Naive B cell (primary cell): ENCODE measurements around the gene STK39. TPM values are rescaled to one million over a fixed set of nuclear protein-coding genes. Genes with fewer than 3 reads are reported as not detected.
A peak's percentile ranks its signal among the peaks of the same experiment; 100 is the strongest.

Source experiments
- ATAC-seq, 2 donors: fragments of 150-1000 bp; cut with Tn5 transposase; 2 replicates each; pipeline ENCODE4 v1.10.0; 2021; ENCODE audit warnings: low read depth in 2 of 2, mild to moderate bottlenecking in 2 of 2, moderate library complexity in 2 of 2
- DNase-seq: peaks from one replicate; pipeline ENCODE4 v3.0.0; 2022
- H3K27ac Mint-ChIP-seq, 6 donors: one replicate each; pipeline ENCODE4 v1.8.0; 2020 to 2022; ENCODE audit warnings: mild to moderate bottlenecking in 6 of 6, mixed read lengths in 6 of 6, moderate library complexity in 5 of 6, inconsistent platforms in 2 of 6
- H3K27me3 Mint-ChIP-seq, 3 donors: one replicate each; pipeline ENCODE4 v1.8.0; 2021 to 2022; ENCODE audit warnings: mixed read lengths in 3 of 3, mild to moderate bottlenecking in 1 of 3
- H3K36me3 Mint-ChIP-seq, 2 donors: one replicate each; pipeline ENCODE4 v1.8.0; 2020 to 2022; ENCODE audit warnings: mixed read lengths in 2 of 2, inconsistent platforms in 1 of 2, mild to moderate bottlenecking in 1 of 2
- H3K4me1 Mint-ChIP-seq, 3 donors: one replicate each; pipeline ENCODE4 v1.8.0; 2020 to 2022; ENCODE audit warnings: mixed read lengths in 3 of 3, inconsistent platforms in 1 of 3, mild to moderate bottlenecking in 1 of 3, moderate library complexity in 1 of 3
- H3K4me3 Mint-ChIP-seq, 8 donors: one replicate each; pipeline ENCODE4 v1.8.0; 2020 to 2022; ENCODE audit warnings: mild to moderate bottlenecking in 8 of 8, mixed read lengths in 8 of 8, moderate library complexity in 8 of 8, inconsistent platforms in 2 of 8
- H3K9me3 Mint-ChIP-seq, 7 donors: one replicate each; pipeline ENCODE4 v1.8.0; 2020 to 2022; ENCODE audit warnings: mixed read lengths in 7 of 7, mild to moderate bottlenecking in 5 of 7, inconsistent platforms in 2 of 7, moderate library complexity in 1 of 7
- polyA plus RNA-seq, 6 donors: library from polyadenylated mRNA; unstranded; fragments of 300-500 nt; fragmentation: Illumina TruSeq; gene quantifications; one replicate each; pipeline ENCODE4 v1.2.3, GENCODE V29; 2021; ENCODE audit warnings: low read depth in 6 of 6

STK39 gene
- polyA plus RNA-seq, 6 donors from 2014 or later = 1.3 to 2.9 (median 1.5) TPM

DNA sequence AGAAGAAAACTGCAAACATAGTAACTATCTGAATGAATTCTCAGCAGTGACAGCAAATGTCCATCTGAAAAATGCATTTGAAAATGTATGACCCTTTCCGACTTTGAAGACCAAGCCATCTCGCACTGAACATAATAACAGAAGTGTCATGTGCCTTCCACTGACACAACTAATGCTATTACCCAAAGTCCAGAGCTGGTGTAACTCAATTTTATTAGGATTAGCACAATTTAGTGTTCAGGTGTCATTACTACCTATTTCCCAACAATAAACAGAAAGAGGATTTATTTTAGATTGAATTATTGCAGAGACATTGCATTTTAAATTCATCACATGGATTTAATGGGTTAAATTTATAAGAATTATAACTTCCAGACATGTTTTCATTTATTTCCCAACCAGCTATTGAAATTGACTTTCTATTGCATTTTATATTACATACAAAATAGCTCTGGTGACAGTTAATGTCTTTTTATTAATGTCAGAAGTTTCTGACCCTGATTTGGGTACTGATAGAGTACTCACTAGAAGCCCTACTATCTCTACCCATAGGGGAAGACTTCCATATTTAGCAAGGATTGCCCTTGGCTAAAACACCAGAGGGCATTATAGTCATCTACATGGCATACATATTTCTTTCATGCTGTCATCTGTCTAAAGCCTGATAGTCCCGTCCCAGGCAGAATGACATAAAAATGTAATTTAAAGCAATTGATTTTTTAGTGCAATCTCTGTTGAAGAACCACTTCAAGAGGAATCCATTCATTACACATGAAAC is 7.0 kb upstream of the STK39 start:
- no peaks in the 10 kb centered on the region for H3K4me1 Mint-ChIP-seq
- DNase-seq = no peak
- no peak for ATAC-seq
- no peaks in the 10 kb centered on the region for H3K27me3 Mint-ChIP-seq
- no peak overlapping the region for H3K27ac Mint-ChIP-seq
- H3K36me3 Mint-ChIP-seq = peaks cover 0 to 9% of the 10 kb centered on the region in 2 donors
- peaks cover 0 to 12% (median 9%) of the 10 kb centered on the region in 7 donors for H3K9me3 Mint-ChIP-seq
- no peak overlapping the region for H3K4me3 Mint-ChIP-seq

GRCh38 chr2:168253379-168253778 is 6.0 kb upstream of the STK39 start:
- H3K4me3 Mint-ChIP-seq = no peak overlapping the region
- peaks cover 0 to 2% (median 0%) of the 10 kb centered on the region in 7 donors for H3K9me3 Mint-ChIP-seq
- peaks cover 0 to 2% (median 0%) of the 10 kb centered on the region in 3 donors for H3K4me1 Mint-ChIP-seq
- no peak for ATAC-seq
- H3K27me3 Mint-ChIP-seq = no peaks in the 10 kb centered on the region
- DNase-seq = no peak
- no peak overlapping the region for H3K27ac Mint-ChIP-seq
- peaks cover 0 to 1% of the 10 kb centered on the region in 2 donors for H3K36me3 Mint-ChIP-seq

DNA sequence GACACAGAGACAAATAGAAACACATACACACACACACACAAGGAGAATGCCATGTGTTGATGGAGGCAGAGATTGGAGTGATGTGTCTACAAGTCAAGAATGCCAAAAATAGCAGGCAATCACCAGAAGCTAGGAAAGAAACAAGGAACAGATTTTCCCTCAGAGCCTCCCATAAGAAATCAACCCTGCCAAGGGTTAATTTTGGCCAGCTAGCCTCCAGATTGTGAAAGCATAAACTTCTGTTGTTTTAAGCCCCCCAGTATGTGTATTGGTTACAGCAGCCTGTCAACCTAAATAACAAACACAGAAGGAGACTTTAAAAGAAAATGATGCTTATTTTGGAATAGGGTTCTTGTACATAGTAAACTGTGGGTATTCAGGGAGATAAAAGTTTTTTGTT is 5.6 kb upstream of the STK39 start:
- no peak overlapping the region for H3K4me3 Mint-ChIP-seq
- no peak for ATAC-seq
- H3K27ac Mint-ChIP-seq = no peak overlapping the region

DNA sequence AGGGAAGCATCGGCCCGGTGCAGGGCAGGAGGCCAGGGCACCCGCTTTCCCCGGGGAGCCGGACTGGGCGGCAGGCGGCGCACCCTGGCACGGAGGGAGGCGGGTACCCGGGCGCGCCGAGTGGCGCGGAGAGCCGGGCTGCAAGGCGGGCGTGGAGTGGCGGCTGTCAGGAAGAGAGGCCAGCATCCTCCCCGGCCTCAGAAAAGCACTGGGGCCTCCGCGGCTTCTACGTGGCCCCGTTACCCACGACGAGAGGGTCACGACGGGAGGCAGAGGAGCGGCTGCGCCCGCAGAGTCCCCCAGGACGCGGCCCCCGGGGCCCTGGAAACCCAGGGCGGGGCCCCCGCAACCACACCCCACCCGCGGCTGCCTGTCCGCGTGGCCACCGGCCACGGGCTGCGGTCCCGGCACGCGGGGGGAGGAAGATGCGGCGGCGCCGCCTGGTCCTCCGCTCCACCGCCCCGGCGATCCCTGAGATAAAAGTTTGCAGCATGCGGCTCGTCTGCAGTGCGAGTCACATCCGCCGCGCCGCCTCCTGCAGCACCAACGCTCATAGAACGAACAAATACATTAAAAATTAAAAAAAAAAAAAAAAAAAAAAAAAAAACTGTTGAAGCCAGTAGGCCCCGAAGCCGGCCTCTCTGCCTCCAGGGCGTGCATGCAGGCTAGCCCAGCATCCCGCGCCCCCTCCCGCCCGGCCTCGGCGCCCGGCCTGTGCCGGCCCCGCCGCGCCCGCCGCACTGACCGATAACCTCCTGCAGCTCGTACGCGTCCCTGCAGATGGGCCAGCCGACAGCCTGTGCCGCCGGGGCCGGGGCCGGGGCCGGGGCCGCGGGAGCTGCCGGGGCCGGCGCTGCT is 683 bp downstream of the STK39 start:
- peak overlapping the region; percentile 90 to 96 (median 94) for H3K4me3 Mint-ChIP-seq

More for the DNA sequence above, 5.6 kb upstream of the STK39 start:
- H3K4me1 Mint-ChIP-seq = peaks cover 0 to 6% (median 2%) of the 10 kb centered on the region in 3 donors
- no peak for DNase-seq
- H3K27me3 Mint-ChIP-seq = no peaks in the 10 kb centered on the region
- H3K36me3 Mint-ChIP-seq = no peaks in the 10 kb centered on the region
- no peaks in the 10 kb centered on the region for H3K9me3 Mint-ChIP-seq

GRCh38 chr2:168246072-168246482 is 1.3 kb downstream of the STK39 start:
- no peaks in the 10 kb centered on the region for H3K27me3 Mint-ChIP-seq
- peaks cover 15 to 17% (median 16%) of the 10 kb centered on the region in 3 donors for H3K4me1 Mint-ChIP-seq
- DNase-seq (no peak), ATAC-seq (no peak)
- peak overlapping the region; percentile 72 to 96 (median 91) for H3K27ac Mint-ChIP-seq
- no peaks in the 10 kb centered on the region for H3K36me3 Mint-ChIP-seq
- peak overlapping the region; percentile 90 to 94 (median 92) for H3K4me3 Mint-ChIP-seq
- no peaks in the 10 kb centered on the region for H3K9me3 Mint-ChIP-seq

More for the DNA sequence above, 683 bp downstream of the STK39 start:
- no peaks in the 10 kb centered on the region for H3K36me3 Mint-ChIP-seq
- peaks cover 15 to 17% (median 16%) of the 10 kb centered on the region in 3 donors for H3K4me1 Mint-ChIP-seq
- DNase-seq (peak; percentile 78), ATAC-seq (peak; percentile 70 to 71)
- H3K27me3 Mint-ChIP-seq = no peaks in the 10 kb centered on the region
- H3K9me3 Mint-ChIP-seq = no peaks in the 10 kb centered on the region
- peak overlapping the region; percentile 84 to 96 (median 93) for H3K27ac Mint-ChIP-seq

DNA sequence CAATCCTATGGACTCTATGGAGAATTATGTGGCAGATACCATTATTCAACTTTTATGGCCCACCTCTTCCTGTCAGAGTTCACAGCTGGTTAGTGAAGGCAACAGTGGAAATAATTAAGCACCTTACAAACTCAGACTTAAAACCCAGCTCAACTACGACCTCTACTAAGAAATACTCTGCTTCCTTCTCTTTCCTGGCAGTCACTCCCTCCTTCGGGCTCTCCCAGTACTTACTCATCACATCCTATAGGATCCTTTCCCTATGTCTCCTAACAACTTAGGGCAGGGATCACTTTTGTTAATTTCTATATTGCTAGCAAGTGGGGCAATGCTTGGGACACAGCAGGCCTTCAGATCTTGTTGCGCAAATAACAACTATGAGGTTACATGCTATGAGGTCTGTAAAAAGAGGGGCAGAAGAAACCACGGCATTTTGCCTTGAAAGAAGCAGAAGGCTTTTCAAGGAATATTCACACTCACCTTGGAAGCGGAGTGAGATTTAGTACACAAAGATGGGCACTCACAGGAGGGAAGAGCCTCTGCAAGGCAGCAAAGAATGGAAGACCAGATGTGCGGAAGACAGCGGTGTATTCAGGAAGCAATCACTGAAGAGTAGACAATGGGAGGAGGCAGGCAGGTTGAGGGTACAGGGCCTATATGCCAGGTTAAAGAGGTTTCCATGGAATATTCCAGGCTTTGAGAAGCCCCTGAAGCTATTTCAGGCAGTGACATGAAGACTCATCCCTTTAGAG is 2.1 kb downstream of the STK39 start:
- H3K36me3 Mint-ChIP-seq = no peaks in the 10 kb centered on the region
- H3K9me3 Mint-ChIP-seq = no peaks in the 10 kb centered on the region
- H3K4me1 Mint-ChIP-seq = peaks cover 15 to 17% (median 16%) of the 10 kb centered on the region in 3 donors
- peak overlapping the region in 7 of 8 donors; percentile 13 to 94 (median 69) for H3K4me3 Mint-ChIP-seq
- no peaks in the 10 kb centered on the region for H3K27me3 Mint-ChIP-seq
- DNase-seq = no peak
- ATAC-seq = no peak
- peak overlapping the region in 4 of 6 donors; percentile 10 to 65 (median 31) for H3K27ac Mint-ChIP-seq

- no peak for ATAC-seq
- Mint-ChIP-seq H3K27me3 (no peaks in the 10 kb centered on the region), H3K27ac (no peak overlapping the region), H3K9me3 (no peaks in the 10 kb centered on the region), H3K4me1 (peaks cover 15 to 17% (median 16%) of the 10 kb centered on the region in 3 donors), H3K36me3 (no peaks in the 10 kb centered on the region), H3K4me3 (peak overlapping the region in 1 of 8 donors; percentile 94)
- DNase-seq = no peak
Measured at GRCh38 chr2:168244318-168244717, 3.1 kb downstream of the STK39 start.

GRCh38 chr2:168243061-168243460 is 4.3 kb downstream of the STK39 start:
- peak overlapping the region in 1 of 8 donors; percentile 36 for H3K4me3 Mint-ChIP-seq
- H3K4me1 Mint-ChIP-seq = peaks cover 10 to 16% (median 15%) of the 10 kb centered on the region in 3 donors
- H3K27ac Mint-ChIP-seq = no peak overlapping the region
- H3K9me3 Mint-ChIP-seq = no peaks in the 10 kb centered on the region
- no peak for ATAC-seq
- H3K36me3 Mint-ChIP-seq = no peaks in the 10 kb centered on the region
- H3K27me3 Mint-ChIP-seq = no peaks in the 10 kb centered on the region
- no peak for DNase-seq

DNA sequence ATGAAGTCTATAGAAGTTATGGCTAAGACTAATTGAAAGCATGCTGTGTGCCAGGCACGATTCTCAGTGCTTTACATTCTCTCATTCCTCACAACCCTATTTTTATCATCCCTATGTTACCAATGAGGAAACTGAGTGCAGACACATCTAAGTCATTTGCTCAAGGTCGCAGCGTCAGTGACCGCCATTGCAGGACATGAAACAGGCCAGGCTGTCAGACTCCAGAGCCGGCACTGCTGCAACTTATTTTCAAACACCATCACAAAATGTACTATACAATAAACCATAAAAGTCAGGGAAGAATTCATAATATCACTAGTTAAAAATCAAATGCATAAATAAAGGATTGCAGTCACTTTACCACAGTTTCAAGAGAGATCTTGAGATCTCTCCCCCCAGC is 5.6 kb downstream of the STK39 start:
- no peaks in the 10 kb centered on the region for H3K27me3 Mint-ChIP-seq
- no peak overlapping the region for H3K27ac Mint-ChIP-seq
- H3K9me3 Mint-ChIP-seq = no peaks in the 10 kb centered on the region
- H3K36me3 Mint-ChIP-seq = no peaks in the 10 kb centered on the region
- H3K4me3 Mint-ChIP-seq = no peak overlapping the region
- peaks cover 8 to 12% (median 12%) of the 10 kb centered on the region in 3 donors for H3K4me1 Mint-ChIP-seq
- ATAC-seq (no peak), DNase-seq (no peak)

GRCh38 chr2:168241208-168241607 is 6.2 kb downstream of the STK39 start:
- DNase-seq (no peak), ATAC-seq (no peak)
- Mint-ChIP-seq H3K27me3 (no peaks in the 10 kb centered on the region), H3K9me3 (no peaks in the 10 kb centered on the region), H3K27ac (no peak overlapping the region), H3K36me3 (no peaks in the 10 kb centered on the region), H3K4me1 (peaks cover 6 to 10% (median 9%) of the 10 kb centered on the region in 3 donors), H3K4me3 (no peak overlapping the region)

DNA sequence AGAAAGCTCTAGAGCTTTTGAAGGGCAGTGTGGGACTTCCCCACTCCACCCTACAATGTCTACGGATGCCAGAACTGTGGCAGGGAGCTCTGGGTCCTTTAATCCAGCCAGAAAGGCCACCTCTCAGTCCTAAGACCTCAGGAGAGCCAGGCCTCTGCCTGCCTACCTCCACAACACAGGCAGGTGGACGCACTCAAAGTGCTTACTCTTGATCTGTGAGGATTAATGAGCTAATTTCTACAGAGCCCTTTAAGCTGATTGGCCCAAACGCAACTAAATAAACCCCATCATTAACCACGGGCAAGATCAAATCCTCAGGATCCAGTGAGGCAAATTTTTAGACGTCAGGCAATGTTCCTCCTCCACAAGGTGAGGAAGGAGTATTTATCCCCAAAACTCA is 8.1 kb downstream of the STK39 start:
- Mint-ChIP-seq H3K27me3 (no peaks in the 10 kb centered on the region), H3K4me3 (no peak overlapping the region), H3K4me1 (peaks cover 1 to 4% (median 3%) of the 10 kb centered on the region in 3 donors), H3K9me3 (no peaks in the 10 kb centered on the region), H3K36me3 (no peaks in the 10 kb centered on the region), H3K27ac (no peak overlapping the region)
- DNase-seq = no peak
- ATAC-seq = no peak

- ATAC-seq (no peak), DNase-seq (no peak)
- Mint-ChIP-seq H3K4me3 (no peak overlapping the region), H3K4me1 (peaks cover 0 to 6% (median 4%) of the 10 kb centered on the region in 3 donors), H3K27ac (peak overlapping the region in 1 of 6 donors; percentile 14), H3K9me3 (no peaks in the 10 kb centered on the region), H3K27me3 (no peaks in the 10 kb centered on the region), H3K36me3 (no peaks in the 10 kb centered on the region)
Measured at GRCh38 chr2:168237741-168238140, 9.7 kb downstream of the STK39 start.
